Kidney glomerular epithelial cell (primary cell): ENCODE data around the gene CYB5A.
A peak's percentile ranks its signal among the peaks of the same experiment; 100 is the strongest.
"Not testable (repeated sequence)": the region's sequence is repeated elsewhere in the genome, so short reads cannot be mapped to it uniquely, and the experiment has no call there.

Experiments used
- DNase-seq: peaks from one replicate; lab custom pipeline; 2025; lab: John Stamatoyannopoulos, UW

CYB5A gene

GRCh38 chr18:74291771-74292540, at the start of gene CYB5A:
Gene CYB5A, minus strand, starts transcription at chr18:74291963. Its CDS starts 88 bp downstream, at chr18:74291875.
- peak; percentile 93 for DNase-seq

- no peak for DNase-seq
Measured at GRCh38 chr18:74337912-74338309, 46.1 kb upstream of the CYB5A start.

GRCh38 chr18:74337155-74337911, 45.6 kb upstream of the CYB5A start:
- DNase-seq: no peak

GRCh38 chr18:74336656-74337055, 44.9 kb upstream of the CYB5A start:
- DNase-seq: no peak

- DNase-seq: no peak
Measured at GRCh38 chr18:74334242-74334893, 42.6 kb upstream of the CYB5A start.

GRCh38 chr18:74333091-74333490, 41.3 kb upstream of the CYB5A start:
- no peak for DNase-seq

- peak; percentile 17 for DNase-seq
Measured at GRCh38 chr18:74331404-74331803, 39.6 kb upstream of the CYB5A start.

- DNase-seq: no peak
Measured at GRCh38 chr18:74329688-74330205, 38.0 kb upstream of the CYB5A start.

- DNase-seq: no peak
Measured at GRCh38 chr18:74328206-74328605, 36.4 kb upstream of the CYB5A start.

GRCh38 chr18:74326791-74327190, 35.0 kb upstream of the CYB5A start:
- DNase-seq: not testable (repeated sequence)

- no peak for DNase-seq
Measured at GRCh38 chr18:74326231-74326630, 34.5 kb upstream of the CYB5A start.

- DNase-seq: peak; percentile 86
Measured at GRCh38 chr18:74316257-74317170, 24.8 kb upstream of the CYB5A start.

- no peak for DNase-seq
Measured at GRCh38 chr18:74315464-74316256, 23.9 kb upstream of the CYB5A start, which contains the start of gene C18orf63. Gene C18orf63, plus strand, starts transcription at chr18:74315839. Its CDS starts 2,027 bp downstream, at chr18:74317866.

- DNase-seq: no peak
Measured at GRCh38 chr18:74314759-74315463, 23.1 kb upstream of the CYB5A start.

- DNase-seq: no peak
Measured at GRCh38 chr18:74311000-74311399, 19.2 kb upstream of the CYB5A start.

- DNase-seq: peak; percentile 39
Measured at GRCh38 chr18:74310411-74310810, 18.6 kb upstream of the CYB5A start.

- DNase-seq: peak; percentile 36
Measured at GRCh38 chr18:74303936-74304335, 12.2 kb upstream of the CYB5A start.

GRCh38 chr18:74303306-74303705, 11.5 kb upstream of the CYB5A start:
- DNase-seq: no peak

- DNase-seq: no peak
Measured at GRCh38 chr18:74299746-74300145, 8.0 kb upstream of the CYB5A start.

- no peak for DNase-seq
Measured at GRCh38 chr18:74299162-74299561, 7.4 kb upstream of the CYB5A start.
